Measurements from ENCODE around the gene CCDC57. TPM values are rescaled to one million over a fixed set of nuclear protein-coding genes. Genes with fewer than 3 reads are reported as not detected.

CCDC57 gene
- total RNA-seq, 1 donor from 2014 or later = 15.0 TPM

DNA sequence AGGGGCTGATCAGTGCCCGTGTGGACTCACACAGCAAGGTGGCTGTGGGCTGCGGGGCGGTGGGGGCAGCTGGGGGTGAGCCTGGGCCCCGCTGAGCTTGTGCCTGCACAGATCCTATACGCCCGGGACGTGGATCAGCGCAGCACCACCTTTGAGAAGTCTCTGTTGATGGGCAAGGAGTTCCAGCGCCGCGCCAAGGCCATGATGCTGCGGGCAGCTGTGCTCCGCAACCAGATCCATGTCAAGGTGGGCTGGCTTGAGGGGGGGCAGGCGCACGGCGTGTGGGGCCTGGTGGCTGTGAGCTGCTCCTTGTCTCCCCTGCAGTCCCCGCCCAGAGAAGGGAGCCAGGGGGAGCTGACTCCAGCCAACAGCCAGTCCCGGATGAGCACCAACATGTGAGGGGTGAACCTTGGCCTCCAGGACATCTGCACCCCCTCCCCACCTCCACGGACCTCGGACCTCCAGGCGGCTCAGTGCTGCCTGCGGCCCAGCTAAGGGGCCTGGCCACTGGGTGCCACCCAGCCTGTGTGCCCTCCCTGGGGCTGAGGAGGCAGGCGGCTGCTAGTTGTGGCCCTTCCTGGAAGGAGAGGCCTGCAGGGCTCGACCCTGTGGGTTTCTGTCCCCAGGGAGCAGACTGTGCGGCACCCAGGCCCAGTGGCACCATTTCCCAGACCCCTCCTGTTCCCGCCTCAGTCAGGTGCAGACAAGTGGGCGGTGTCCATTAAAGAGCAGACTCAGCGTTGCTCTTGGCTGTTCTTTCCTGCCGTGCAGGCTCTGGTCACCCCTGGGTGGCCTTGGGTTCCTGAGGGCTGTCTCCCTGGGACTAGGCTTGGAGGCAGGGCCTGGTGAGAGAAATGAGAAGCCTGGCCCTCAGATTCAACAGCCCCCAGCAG lies 155.7 kb downstream of the CCDC57 start:
- Mint-ChIP-seq H3K36me3 (peaks cover 3% of the 10 kb centered on the region), H3K4me3 (no peak overlapping the region), H3K9me3 (no peaks in the 10 kb centered on the region), H3K4me1 (peaks cover 4% of the 10 kb centered on the region), H3K27me3 (ENCODE audit: insufficient read depth, low read depth) (peaks cover 2% of the 10 kb centered on the region), H3K27ac (no peak overlapping the region)
- H3K79me2 ChIP-seq (ENCODE audit: low read depth) = peaks cover 14% of the 10 kb centered on the region
- no peak overlapping the region for H2AFZ ChIP-seq (replicated peaks)
- TF ChIP-seq EZH2 (IDR thresholded peaks at IDR 0.05) = no peak
- TF ChIP-seq EZH2phosphoT487 (IDR thresholded peaks at IDR 0.05) = no peak
- TF ChIP-seq, protein P1, sequence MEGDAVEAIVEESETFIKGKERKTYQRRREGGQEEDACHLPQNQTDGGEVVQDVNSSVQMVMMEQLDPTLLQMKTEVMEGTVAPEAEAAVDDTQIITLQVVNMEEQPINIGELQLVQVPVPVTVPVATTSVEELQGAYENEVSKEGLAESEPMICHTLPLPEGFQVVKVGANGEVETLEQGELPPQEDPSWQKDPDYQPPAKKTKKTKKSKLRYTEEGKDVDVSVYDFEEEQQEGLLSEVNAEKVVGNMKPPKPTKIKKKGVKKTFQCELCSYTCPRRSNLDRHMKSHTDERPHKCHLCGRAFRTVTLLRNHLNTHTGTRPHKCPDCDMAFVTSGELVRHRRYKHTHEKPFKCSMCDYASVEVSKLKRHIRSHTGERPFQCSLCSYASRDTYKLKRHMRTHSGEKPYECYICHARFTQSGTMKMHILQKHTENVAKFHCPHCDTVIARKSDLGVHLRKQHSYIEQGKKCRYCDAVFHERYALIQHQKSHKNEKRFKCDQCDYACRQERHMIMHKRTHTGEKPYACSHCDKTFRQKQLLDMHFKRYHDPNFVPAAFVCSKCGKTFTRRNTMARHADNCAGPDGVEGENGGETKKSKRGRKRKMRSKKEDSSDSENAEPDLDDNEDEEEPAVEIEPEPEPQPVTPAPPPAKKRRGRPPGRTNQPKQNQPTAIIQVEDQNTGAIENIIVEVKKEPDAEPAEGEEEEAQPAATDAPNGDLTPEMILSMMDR (IDR thresholded peaks at IDR 0.05) = no peak
- H3F3A ChIP-seq (ENCODE audit: low read depth) = peaks cover 3% of the 10 kb centered on the region
- H3K4me2 ChIP-seq = no peak overlapping the region
- peaks cover 7% of the 10 kb centered on the region for H3K4me1 ChIP-seq
- H3K9me3 ChIP-seq (ENCODE audit: low read depth) = no peaks in the 10 kb centered on the region
- no peaks in the 10 kb centered on the region for H3K27me3 ChIP-seq
- no peak overlapping the region for H3K4me3 ChIP-seq
- H3K36me3 ChIP-seq = no peaks in the 10 kb centered on the region
- DNase-seq (ENCODE audit: low spot score) = no peak
- H4K20me1 ChIP-seq (ENCODE audit: low read depth) = peaks cover 18% of the 10 kb centered on the region
- H3K9ac ChIP-seq = no peak overlapping the region
- no peak overlapping the region for H3K27ac ChIP-seq

DNA sequence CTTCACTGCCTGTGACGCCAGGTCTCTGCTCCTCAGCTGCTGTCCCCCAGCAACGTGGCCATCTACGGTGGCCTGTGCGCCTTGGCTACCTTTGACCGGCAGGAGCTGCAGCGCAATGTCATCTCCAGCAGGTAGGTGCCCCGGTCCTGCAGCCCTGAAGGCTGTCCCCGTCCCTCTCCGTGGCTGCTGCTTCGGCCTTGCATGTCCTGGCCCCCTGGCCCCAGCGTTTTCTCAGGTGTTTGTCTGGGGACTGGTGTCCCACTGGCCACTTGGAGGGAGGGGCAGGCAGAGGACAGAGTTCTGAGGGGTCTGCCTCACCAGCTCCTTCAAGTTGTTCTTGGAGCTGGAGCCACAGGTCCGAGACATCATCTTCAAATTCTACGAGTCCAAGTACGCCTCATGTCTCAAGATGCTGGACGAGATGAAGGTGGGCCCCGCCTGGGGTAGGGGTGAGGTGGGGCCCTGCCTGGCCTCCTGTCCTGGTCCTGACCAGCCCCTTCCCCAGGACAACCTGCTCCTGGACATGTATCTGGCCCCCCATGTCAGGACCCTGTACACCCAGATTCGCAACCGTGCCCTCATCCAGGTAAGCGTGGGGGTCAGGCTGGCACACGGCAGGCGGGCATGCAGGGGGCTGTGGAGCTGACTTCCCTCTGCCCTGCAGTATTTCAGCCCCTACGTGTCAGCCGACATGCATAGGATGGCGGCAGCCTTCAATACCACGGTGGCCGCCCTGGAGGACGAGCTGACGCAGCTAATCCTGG lies 156.5 kb downstream of the CCDC57 start:
- H3K4me1 ChIP-seq = peaks cover 7% of the 10 kb centered on the region
- peaks cover 14% of the 10 kb centered on the region for H3K79me2 ChIP-seq (ENCODE audit: low read depth)
- H3K4me3 ChIP-seq = no peak overlapping the region
- H3K9me3 ChIP-seq (ENCODE audit: low read depth) = no peaks in the 10 kb centered on the region
- H3K4me2 ChIP-seq = no peak overlapping the region
- Mint-ChIP-seq H3K27ac (no peak overlapping the region), H3K4me3 (no peak overlapping the region), H3K4me1 (peaks cover 4% of the 10 kb centered on the region), H3K27me3 (ENCODE audit: insufficient read depth, low read depth) (peaks cover 2% of the 10 kb centered on the region), H3K36me3 (peaks cover 3% of the 10 kb centered on the region), H3K9me3 (no peaks in the 10 kb centered on the region)
- no peak overlapping the region for H2AFZ ChIP-seq (replicated peaks)
- no peak overlapping the region for H3K27ac ChIP-seq
- H4K20me1 ChIP-seq (ENCODE audit: low read depth) = peaks cover 18% of the 10 kb centered on the region
- peaks cover 3% of the 10 kb centered on the region for H3F3A ChIP-seq (ENCODE audit: low read depth)
- DNase-seq (ENCODE audit: low spot score) = no peak
- TF ChIP-seq EZH2phosphoT487 (IDR thresholded peaks at IDR 0.05) = no peak
- TF ChIP-seq EZH2 (IDR thresholded peaks at IDR 0.05) = no peak
- TF ChIP-seq, protein P1 (IDR thresholded peaks at IDR 0.05) = no peak
- no peaks in the 10 kb centered on the region for H3K27me3 ChIP-seq
- no peaks in the 10 kb centered on the region for H3K36me3 ChIP-seq
- H3K9ac ChIP-seq = no peak overlapping the region

DNA sequence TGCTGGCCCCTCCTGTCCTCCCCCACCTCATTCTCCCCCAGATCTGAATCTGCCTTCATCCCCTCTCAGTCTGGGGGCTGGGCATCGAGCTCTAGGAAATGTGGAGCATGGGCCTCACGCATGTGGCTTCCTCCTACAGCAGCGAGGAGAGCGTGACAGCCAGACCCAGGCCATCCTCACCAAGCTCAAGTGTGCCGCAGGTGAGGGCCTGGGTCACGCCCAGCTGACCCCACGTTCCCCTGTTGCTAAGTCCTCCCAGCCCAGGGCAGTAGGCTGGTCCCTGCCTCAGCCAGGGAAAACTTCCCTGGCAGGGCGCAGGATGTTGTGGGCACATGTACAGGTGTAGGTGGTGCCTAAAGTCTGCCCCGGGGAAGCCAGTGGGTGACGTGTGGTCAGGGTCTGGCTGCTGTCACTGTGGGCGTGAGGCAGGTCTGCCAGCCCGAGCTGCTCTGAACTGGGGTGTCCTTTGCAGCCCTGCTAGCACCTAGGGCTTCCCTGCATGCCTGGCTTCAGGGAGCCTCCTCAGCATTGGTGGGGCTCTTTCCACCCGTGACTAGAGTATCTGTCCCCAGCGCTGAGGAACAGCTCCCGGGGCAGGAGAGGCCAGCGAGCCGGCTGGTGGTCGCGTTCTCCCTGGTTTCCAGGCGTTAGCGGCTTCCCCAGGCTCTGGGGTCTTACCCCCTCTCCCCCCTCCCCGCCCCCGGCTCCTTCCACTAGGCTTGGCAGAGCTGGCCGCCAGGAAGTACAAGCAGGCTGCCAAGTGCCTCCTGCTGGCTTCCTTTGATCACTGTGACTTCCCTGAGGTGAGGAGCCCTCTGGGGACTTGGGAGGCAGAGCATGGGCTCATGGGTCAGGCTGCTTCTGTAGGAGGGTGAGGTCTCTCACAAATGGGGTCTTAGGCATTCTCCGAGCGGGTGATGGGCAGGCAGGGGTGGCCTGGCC lies 157.3 kb downstream of the CCDC57 start:
- no peak overlapping the region for H3K4me3 ChIP-seq
- peaks cover 7% of the 10 kb centered on the region for H3K4me1 ChIP-seq
- no peak for TF ChIP-seq EZH2 (IDR thresholded peaks at IDR 0.05)
- TF ChIP-seq, protein P1 (IDR thresholded peaks at IDR 0.05) = no peak
- TF ChIP-seq EZH2phosphoT487 (IDR thresholded peaks at IDR 0.05) = no peak
- Mint-ChIP-seq H3K36me3 (peaks cover 3% of the 10 kb centered on the region), H3K4me1 (peaks cover 4% of the 10 kb centered on the region), H3K27ac (no peak overlapping the region), H3K9me3 (no peaks in the 10 kb centered on the region), H3K4me3 (peak overlapping the region; percentile 64), H3K27me3 (ENCODE audit: insufficient read depth, low read depth) (peaks cover 2% of the 10 kb centered on the region)
- no peak for DNase-seq (ENCODE audit: low spot score)
- peaks cover 14% of the 10 kb centered on the region for H3K79me2 ChIP-seq (ENCODE audit: low read depth)
- H3F3A ChIP-seq (ENCODE audit: low read depth) = peaks cover 3% of the 10 kb centered on the region
- no peak overlapping the region for H2AFZ ChIP-seq (replicated peaks)
- no peaks in the 10 kb centered on the region for H3K9me3 ChIP-seq (ENCODE audit: low read depth)
- no peak overlapping the region for H3K27ac ChIP-seq
- H4K20me1 ChIP-seq (ENCODE audit: low read depth) = peaks cover 18% of the 10 kb centered on the region
- no peak overlapping the region for H3K9ac ChIP-seq
- H3K36me3 ChIP-seq = no peaks in the 10 kb centered on the region
- H3K27me3 ChIP-seq = no peaks in the 10 kb centered on the region
- no peak overlapping the region for H3K4me2 ChIP-seq
